NCI-H526 treated with DMSO at 0.1 percent for 48 hours (cell line): ENCODE measurements around the gene ATAD5.
"Not testable (repeated sequence)": the region's sequence is repeated elsewhere in the genome, so short reads cannot be mapped to it uniquely, and the experiment has no call there.

ENCODE experiments used
- DNase-seq: peaks from one replicate; lab custom pipeline; 2025; lab: John Stamatoyannopoulos, UW

ATAD5 gene

GRCh38 chr17:30824002-30824355 lies 7.8 kb upstream of the ATAD5 start:
- peak; percentile 62 for DNase-seq

GRCh38 chr17:30824356-30825145 lies 7.2 kb upstream of the ATAD5 start, which contains the start of gene CRLF3:
Gene CRLF3 (minus strand): TSS chr17:30824692. CDS start chr17:30824651, 41 bp downstream.
- peak; percentile 92 for DNase-seq

GRCh38 chr17:30827082-30827481 lies 4.7 kb upstream of the ATAD5 start:
- DNase-seq: no peak

GRCh38 chr17:30829022-30829421 lies 2.7 kb upstream of the ATAD5 start:
- peak; percentile 93 for DNase-seq

- DNase-seq: peak; percentile 75
Observed at GRCh38 chr17:30831257-30831656, 509 bp upstream of the ATAD5 start.

GRCh38 chr17:30832438-30833124 lies 815 bp downstream of the ATAD5 start:
- DNase-seq: no peak

- DNase-seq: no peak
Observed at GRCh38 chr17:30838202-30838807, 6.5 kb downstream of the ATAD5 start.

- DNase-seq: no peak
Observed at GRCh38 chr17:30840771-30841170, 9.0 kb downstream of the ATAD5 start.

GRCh38 chr17:30848021-30848420 lies 16.3 kb downstream of the ATAD5 start:
- no peak for DNase-seq

- DNase-seq: no peak
Observed at GRCh38 chr17:30854146-30854545, 22.4 kb downstream of the ATAD5 start.

GRCh38 chr17:30858556-30859250 lies 26.9 kb downstream of the ATAD5 start:
- no peak for DNase-seq

GRCh38 chr17:30864636-30865035 lies 32.9 kb downstream of the ATAD5 start:
- DNase-seq: no peak

GRCh38 chr17:30869005-30869404 lies 37.2 kb downstream of the ATAD5 start:
- DNase-seq: no peak

- no peak for DNase-seq
Observed at GRCh38 chr17:30886187-30886586, 54.4 kb downstream of the ATAD5 start.

- DNase-seq: no peak
Observed at GRCh38 chr17:30894236-30894635, 62.5 kb downstream of the ATAD5 start.

GRCh38 chr17:30897311-30897710 lies 65.5 kb downstream of the ATAD5 start:
- no peak for DNase-seq

GRCh38 chr17:30905742-30906100 lies 74.0 kb downstream of the ATAD5 start:
- no peak for DNase-seq

- peak; percentile 95 for DNase-seq
Observed at GRCh38 chr17:30906101-30906911, 74.5 kb downstream of the ATAD5 start, which contains the start of gene TEFM. Gene TEFM (minus strand): TSS chr17:30906238. CDS start chr17:30906198, 40 bp downstream.

GRCh38 chr17:30908717-30909420 lies 77.1 kb downstream of the ATAD5 start:
- DNase-seq: no peak

- DNase-seq: not testable (repeated sequence)
Observed at GRCh38 chr17:30910151-30910550, 78.4 kb downstream of the ATAD5 start.

- no peak for DNase-seq
Observed at GRCh38 chr17:30913955-30914354, 82.2 kb downstream of the ATAD5 start.
